Fibroblast of pulmonary artery (primary cell): Measurements from ENCODE around the gene FAM25A.
"Not testable (repeated sequence)": the region's sequence is repeated elsewhere in the genome, so short reads cannot be mapped to it uniquely, and the experiment has no call there.

Source experiments
- DNase-seq: peaks from one replicate; pipeline ENCODE4 v3.0.0-alpha.2; 2010; ENCODE audit warnings: low read depth
- H3K4me3 ChIP-seq: replicated peaks from 2 replicates; pipeline ENCODE4 v1.5.1; 2011; ENCODE audit warnings: low read depth, mild to moderate bottlenecking, control low read depth, low read length, moderate library complexity
- CTCF ChIP-seq: IDR thresholded peaks from 2 replicates; pipeline ENCODE4 v1.5.1; 2011; ENCODE audit warnings: mild to moderate bottlenecking, control low read depth, low read length, inconsistent platforms; ENCODE audit errors: missing control alignments

Gene FAM25A

GRCh38 chr10:87000491-87000890 is 19.6 kb upstream of the FAM25A start:
- no peak for TF ChIP-seq CTCF
- H3K4me3 ChIP-seq = no peak overlapping the region
- peak; percentile 38 for DNase-seq

DNA sequence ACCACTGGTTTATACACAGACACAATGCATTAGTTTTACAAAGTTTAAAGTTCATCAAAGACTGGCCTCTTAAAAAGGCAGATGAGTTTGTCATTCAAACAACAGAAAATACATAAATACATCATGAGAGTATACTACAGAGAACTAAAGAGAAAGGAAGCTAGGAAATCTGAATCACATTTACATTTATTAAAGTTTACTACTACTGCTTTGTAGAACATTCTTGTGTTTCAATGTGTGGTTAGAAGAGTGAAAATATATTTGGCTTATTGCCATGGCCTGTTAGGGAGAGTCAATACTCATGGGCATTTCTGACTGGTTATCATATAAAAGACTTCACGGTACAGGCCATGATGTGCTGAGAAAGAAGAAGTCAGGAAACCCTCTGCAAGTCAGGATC is 13.0 kb upstream of the FAM25A start:
- not testable (repeated sequence) for H3K4me3 ChIP-seq
- DNase-seq = peak; percentile 36

DNA sequence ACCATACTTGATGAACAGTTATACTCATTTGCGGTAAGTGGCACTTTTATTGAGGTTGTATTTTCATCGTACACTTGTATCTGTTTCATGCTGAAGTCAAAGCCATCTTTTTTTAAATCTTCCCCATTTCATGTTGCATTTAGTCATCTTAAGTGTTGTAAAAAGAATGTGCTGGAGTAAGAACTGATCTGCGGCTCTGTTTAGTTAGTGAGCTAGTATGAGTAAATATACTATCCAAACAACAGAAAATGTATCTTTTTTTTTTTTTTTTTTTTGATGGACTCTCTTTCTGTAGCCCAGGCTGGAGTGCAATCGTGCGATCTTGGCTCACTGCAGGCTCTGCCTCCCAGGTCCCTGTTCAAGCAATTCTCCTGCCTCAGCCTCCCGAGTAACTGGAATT is 12.4 kb upstream of the FAM25A start:
- not testable (repeated sequence) for H3K4me3 ChIP-seq, DNase-seq

GRCh38 chr10:87008303-87008702 is 11.8 kb upstream of the FAM25A start:
- not testable (repeated sequence) for H3K4me3 ChIP-seq, DNase-seq

DNA sequence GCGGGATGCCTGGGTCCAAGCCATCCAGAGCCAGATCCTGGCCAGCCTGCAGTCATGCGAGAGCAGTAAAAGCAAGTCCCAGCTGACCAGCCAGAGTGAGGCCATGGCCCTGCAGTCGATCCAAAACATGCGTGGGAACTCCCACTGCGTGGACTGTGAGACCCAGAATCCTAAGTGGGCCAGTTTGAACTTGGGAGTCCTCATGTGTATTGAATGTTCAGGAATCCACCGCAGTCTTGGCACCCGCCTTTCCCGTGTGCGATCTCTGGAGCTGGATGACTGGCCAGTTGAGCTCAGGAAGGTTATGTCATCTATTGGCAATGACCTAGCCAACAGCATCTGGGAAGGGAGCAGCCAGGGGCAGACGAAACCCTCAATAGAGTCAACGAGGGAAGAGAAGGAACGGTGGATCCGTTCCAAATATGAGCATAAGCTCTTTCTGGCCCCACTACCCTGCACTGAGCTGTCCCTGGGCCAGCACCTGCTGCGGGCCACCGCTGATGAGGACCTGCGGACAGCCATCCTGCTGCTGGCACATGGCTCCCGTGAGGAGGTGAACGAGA is 10.9 kb upstream of the FAM25A start:
- not testable (repeated sequence) for DNase-seq, H3K4me3 ChIP-seq

GRCh38 chr10:87013528-87013927 is 6.6 kb upstream of the FAM25A start:
- not testable (repeated sequence) for DNase-seq, H3K4me3 ChIP-seq

- H3K4me3 ChIP-seq, DNase-seq: not testable (repeated sequence)
These were observed 4.9 kb upstream of the FAM25A start for GRCh38 chr10:87014986-87015716.

GRCh38 chr10:87018127-87018526 is 2.0 kb upstream of the FAM25A start:
- not testable (repeated sequence) for DNase-seq, H3K4me3 ChIP-seq

DNA sequence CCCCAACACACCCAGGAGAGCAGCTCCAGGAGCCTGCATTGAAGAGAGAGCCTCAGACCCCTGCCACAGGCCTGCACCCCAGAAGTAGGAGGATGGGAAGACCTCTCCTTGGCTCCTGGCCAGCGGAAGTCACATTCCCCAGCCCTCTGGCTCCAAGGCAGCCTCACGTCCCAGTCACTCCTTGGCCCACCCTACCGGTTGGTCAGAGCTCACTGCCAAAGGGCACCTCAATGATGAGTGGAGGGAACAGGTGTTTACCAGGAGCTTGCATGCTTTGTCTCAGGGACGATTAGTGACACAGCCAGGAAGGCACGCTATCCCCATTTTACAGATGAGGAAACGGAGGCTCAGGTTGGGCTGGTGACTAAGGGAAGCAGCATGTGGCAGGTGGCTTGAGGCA is 1.0 kb upstream of the FAM25A start:
- not testable (repeated sequence) for DNase-seq, H3K4me3 ChIP-seq

DNA sequence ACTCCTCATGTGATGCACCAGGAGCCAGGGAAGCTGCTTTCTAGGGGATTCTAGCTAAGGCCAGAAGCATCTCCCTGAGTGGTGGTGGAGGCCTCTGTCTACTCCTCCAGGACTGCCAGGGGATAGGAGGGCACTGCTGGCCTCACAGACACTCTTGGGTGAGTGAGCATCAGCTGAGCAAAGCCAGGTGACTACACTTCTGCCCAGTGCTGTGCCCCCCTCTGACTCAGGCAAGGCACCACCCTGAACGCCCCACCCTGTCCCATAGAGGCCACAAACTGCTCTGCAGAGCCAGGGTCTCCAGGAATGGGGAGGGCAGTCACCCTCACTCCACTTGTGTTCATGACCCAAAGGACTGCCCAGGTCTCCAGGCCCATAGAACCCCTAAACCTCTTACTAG is 590 bp upstream of the FAM25A start:
- H3K4me3 ChIP-seq, DNase-seq: not testable (repeated sequence)

- peak; percentile 78 for DNase-seq
- H3K4me3 ChIP-seq = not testable (repeated sequence)
These were observed 5.3 kb downstream of the FAM25A start for GRCh38 chr10:87025285-87025958.

GRCh38 chr10:87026747-87027508 is 6.8 kb downstream of the FAM25A start:
- DNase-seq, H3K4me3 ChIP-seq: not testable (repeated sequence)

- not testable (repeated sequence) for DNase-seq
These were observed 10.3 kb downstream of the FAM25A start for GRCh38 chr10:87030419-87030818.

More at GRCh38 chr10:87030419-87030818, 10.3 kb downstream of the FAM25A start:
- not testable (repeated sequence) for H3K4me3 ChIP-seq
